ENCODE results near the gene NAP1L4.

NAP1L4 gene

DNA sequence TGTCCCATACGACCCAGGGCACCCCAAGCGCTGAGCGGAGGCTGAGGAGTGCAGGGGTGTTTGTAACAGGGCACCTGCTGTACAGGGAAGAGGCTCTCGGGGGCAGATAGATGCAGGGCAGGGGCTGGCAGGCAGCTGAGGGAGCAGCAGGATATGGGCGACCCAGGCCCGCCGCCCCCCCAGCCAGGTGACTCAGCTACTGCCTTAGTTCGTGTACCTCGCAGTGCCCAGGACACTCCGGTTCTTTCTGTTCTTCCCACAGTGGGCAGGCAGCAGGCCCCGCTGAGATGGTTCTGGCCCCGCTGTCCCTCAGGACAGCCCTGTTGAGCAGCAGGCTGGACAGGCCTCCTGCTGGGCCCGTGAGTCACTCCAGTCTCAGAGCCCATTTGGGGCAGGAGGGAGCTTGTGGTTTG is 79.1 kb downstream of the NAP1L4 start:
- H3K4me3 ChIP-seq (ENCODE audit: low read depth, low read length), result no peak overlapping the region
- TF ChIP-seq, protein P1, sequence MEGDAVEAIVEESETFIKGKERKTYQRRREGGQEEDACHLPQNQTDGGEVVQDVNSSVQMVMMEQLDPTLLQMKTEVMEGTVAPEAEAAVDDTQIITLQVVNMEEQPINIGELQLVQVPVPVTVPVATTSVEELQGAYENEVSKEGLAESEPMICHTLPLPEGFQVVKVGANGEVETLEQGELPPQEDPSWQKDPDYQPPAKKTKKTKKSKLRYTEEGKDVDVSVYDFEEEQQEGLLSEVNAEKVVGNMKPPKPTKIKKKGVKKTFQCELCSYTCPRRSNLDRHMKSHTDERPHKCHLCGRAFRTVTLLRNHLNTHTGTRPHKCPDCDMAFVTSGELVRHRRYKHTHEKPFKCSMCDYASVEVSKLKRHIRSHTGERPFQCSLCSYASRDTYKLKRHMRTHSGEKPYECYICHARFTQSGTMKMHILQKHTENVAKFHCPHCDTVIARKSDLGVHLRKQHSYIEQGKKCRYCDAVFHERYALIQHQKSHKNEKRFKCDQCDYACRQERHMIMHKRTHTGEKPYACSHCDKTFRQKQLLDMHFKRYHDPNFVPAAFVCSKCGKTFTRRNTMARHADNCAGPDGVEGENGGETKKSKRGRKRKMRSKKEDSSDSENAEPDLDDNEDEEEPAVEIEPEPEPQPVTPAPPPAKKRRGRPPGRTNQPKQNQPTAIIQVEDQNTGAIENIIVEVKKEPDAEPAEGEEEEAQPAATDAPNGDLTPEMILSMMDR (IDR thresholded peaks at IDR 0.05; ENCODE audit: insufficient read depth, low read depth, low read length, missing control alignments), result no peak
- DNase-seq (ENCODE audit: low read depth), result no peak

DNA sequence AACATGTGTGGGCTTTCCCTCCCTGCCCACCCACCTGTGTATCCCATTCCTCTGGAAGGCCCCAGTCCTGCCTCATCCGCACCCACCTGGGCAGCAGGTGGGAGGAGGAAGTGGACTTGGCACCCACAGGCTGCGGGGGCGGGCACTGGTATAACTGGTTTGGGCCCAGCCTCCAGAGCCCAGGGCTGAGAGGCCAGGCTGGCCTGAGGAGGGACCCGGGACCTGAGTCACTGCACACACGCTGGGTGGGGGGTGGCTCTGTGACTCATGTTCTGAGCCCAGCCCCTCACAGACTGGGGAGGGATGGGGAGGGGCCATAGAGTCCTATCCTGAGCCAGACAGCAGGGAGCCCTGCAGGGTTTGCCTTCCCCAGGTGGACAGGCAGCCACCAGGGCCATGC is 79.6 kb downstream of the NAP1L4 start:
- DNase-seq (ENCODE audit: low read depth), result no peak
- TF ChIP-seq, protein P1 (IDR thresholded peaks at IDR 0.05; ENCODE audit: insufficient read depth, low read depth, low read length, missing control alignments), result no peak
- no peak overlapping the region for H3K4me3 ChIP-seq (ENCODE audit: low read depth, low read length)

DNA sequence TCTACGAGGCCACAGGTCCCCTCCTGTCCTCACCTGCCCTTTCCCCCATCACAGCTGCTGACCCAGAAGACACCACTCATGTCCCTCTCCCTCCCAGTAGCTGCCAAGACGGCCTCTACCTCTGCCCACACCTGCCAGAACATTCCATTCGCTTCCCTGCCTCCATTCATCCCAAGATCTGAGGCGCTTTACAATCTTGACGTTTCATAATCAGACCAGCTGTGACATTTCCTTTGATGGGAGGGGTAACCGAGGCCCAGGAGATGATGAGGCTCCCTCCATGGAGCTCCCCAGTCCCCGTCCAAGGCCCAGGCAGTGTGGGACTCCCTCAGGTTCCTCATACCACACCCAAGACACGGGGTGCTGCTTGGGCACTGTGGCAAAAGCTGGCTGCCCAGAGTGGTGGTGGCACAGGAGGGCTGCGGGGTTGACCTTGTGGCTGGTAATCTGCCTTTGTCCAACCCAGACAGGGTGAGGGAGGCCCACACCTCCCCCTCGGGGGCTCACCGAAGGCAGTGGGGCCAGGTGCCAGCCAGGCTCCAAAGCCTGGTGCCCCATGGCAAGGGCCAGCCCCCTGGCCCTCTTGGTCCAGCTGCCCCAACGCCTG is 80.2 kb downstream of the NAP1L4 start:
- no peak for DNase-seq (ENCODE audit: low read depth)
- TF ChIP-seq, protein P1 (IDR thresholded peaks at IDR 0.05; ENCODE audit: insufficient read depth, low read depth, low read length, missing control alignments), result no peak
- no peak overlapping the region for H3K4me3 ChIP-seq (ENCODE audit: low read depth, low read length)

DNA sequence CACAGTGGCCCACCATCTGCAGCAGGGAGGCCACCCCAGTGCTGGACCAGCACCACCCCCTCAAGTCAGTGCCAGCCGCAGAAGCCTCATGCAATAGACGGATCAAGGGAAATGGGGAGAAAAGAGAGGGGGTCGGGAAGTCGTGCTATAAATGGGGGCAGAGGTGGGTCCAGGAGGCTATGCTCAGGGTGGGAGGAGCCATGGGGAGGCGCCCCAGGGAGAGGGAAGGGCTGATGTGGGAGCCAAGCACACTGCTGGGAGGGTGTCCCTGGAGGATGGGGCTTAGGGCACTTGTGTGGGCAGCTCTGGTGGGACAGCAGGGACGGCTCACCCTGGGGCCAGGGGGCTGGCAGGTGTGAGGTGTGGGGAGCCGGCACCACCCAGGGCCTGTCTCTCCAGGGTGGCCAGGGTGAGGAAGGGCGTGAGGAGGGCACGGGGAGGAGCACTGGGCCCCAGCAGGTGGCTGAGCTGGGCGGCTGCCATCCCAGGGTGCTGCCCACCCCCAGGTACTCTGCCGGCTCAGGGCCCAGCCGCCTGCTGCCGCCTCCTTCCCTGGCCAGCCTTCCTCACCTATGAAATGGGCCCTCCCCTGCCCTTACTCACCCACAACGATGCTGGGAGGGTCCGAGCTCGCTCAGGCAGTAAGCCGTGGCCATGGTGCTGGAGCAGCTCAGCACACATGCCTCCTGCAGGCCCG is 80.9 kb downstream of the NAP1L4 start:
- TF ChIP-seq, protein P1 (IDR thresholded peaks at IDR 0.05; ENCODE audit: insufficient read depth, low read depth, low read length, missing control alignments), result no peak
- H3K4me3 ChIP-seq (ENCODE audit: low read depth, low read length), result no peak overlapping the region
- no peak for DNase-seq (ENCODE audit: low read depth)

DNA sequence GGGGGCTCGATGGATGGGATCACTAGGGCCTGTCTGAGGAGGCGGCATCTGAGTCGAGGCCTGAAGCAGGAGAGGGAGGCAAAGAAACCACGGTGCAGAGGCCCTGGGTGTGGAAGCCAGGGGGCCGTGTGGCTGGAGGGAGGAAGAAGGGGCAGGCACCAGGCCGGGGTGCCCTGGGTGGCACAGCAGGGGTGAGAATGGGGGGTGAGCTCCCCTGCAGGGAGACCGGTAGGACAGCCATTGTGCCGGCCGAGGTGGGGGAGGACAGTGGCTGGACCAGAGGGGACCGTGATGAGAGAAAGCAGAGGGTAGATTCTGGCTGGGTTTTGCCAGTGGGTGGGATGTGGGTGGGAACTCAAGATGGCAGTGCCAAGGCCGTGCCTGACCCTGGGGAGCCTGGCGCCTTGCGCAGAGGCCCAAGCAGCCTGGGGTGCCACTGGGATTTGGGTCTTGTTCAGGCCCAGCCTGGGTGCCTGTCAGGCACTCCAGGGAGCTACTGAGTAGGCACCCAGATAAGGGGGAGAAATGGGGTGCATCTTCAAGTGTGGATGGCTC is 81.7 kb downstream of the NAP1L4 start:
- TF ChIP-seq, protein P1 (IDR thresholded peaks at IDR 0.05; ENCODE audit: insufficient read depth, low read depth, low read length, missing control alignments), result no peak

DNA sequence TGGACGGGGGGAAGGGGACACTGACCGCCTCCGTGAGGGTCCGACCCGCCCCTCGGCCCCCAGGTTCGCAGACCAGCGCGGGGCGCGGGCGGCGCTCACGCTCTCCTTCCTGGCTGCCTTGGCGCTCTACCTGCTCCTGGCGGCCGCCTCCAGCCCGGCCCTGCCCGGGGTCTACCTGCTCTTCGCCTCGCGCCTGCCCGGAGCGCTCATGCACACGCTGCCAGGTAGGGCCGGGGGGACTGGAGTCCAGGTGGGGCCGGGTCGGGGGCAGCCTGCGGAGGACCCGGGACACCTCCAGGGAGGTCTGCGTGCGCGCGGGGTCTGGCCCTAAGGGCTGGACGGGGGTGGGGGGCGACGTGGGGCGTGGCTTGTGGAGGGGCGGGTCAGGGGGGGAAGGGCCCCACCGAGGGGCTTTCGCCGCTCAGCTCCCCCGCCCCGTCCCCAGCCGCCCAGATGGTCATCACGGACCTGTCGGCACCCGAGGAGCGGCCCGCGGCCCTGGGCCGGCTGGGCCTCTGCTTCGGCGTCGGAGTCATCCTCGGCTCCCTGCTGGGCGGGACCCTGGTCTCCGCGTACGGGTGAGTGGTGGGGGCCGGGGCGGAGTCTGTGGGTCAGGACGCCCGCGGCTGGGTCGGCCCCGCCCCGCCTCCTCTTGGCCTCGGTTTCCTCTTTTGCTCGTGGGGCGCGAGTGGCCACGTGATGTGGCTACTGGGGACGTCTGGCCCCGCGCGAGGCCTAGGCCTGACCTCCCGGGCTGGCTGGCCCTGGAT is 82.8 kb downstream of the NAP1L4 start:
- no peak overlapping the region for H3K4me3 ChIP-seq (ENCODE audit: low read depth, low read length)
- DNase-seq (ENCODE audit: low read depth), result no peak
- TF ChIP-seq, protein P1 (IDR thresholded peaks at IDR 0.05; ENCODE audit: insufficient read depth, low read depth, low read length, missing control alignments), result no peak

More for the DNA sequence above, 81.7 kb downstream of the NAP1L4 start:
- no peak overlapping the region for H3K4me3 ChIP-seq (ENCODE audit: low read depth, low read length)
- no peak for DNase-seq (ENCODE audit: low read depth)
